Sigmoid colon (tissue), 4 donors: ENCODE measurements around the gene LINGO4.

Experiments
- POLR2A ChIP-seq, 2 donors: fragments of 450-650 bp; IDR thresholded peaks; one replicate each; pipeline ENCODE4 v1.6.1; 2016; ENCODE audit warnings: antibody characterized with exemption in 2 of 2, mild to moderate bottlenecking in 2 of 2, moderate library complexity in 2 of 2
- POLR2AphosphoS5 ChIP-seq, 4 donors: sonication (generic); formaldehyde crosslinking; IDR thresholded peaks; one replicate each; pipeline ENCODE4 v1.6.1; 2017; ENCODE audit warnings: antibody characterized with exemption in 4 of 4
- TF ChIP-seq, protein P1 (sequence below), 4 experiments: fragments of 450-650 bp in 3 of 4; fragments of 200-600 bp in 1 of 4; IDR thresholded peaks; one replicate each; pipeline ENCODE4 v1.5.1; 2016 to 2019; ENCODE audit warnings: antibody characterized with exemption in 4 of 4, mild to moderate bottlenecking in 3 of 4, moderate library complexity in 2 of 4

DNA sequence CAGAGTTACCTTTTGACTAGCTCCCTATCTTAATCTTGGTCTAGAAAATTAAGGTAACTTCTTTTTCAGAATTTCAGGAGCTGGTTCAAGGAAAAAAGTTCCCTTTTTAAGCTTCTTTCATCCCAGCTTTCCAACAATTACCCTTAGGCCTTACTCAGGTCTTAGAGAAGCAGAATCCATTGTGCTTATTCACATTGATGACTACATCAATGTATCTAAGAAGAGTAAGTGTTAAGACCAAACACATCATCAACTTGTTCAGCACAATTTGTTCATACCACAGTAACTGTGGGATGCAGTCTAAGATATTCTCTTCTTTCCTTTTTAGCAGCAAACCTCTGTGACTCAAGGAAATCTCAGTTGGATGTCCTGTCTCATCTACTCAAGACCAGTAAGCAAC is 46.0 kb downstream of the LINGO4 start:
- TF ChIP-seq, protein P1, sequence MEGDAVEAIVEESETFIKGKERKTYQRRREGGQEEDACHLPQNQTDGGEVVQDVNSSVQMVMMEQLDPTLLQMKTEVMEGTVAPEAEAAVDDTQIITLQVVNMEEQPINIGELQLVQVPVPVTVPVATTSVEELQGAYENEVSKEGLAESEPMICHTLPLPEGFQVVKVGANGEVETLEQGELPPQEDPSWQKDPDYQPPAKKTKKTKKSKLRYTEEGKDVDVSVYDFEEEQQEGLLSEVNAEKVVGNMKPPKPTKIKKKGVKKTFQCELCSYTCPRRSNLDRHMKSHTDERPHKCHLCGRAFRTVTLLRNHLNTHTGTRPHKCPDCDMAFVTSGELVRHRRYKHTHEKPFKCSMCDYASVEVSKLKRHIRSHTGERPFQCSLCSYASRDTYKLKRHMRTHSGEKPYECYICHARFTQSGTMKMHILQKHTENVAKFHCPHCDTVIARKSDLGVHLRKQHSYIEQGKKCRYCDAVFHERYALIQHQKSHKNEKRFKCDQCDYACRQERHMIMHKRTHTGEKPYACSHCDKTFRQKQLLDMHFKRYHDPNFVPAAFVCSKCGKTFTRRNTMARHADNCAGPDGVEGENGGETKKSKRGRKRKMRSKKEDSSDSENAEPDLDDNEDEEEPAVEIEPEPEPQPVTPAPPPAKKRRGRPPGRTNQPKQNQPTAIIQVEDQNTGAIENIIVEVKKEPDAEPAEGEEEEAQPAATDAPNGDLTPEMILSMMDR (IDR thresholded peaks at IDR 0.05) = no peak
- TF ChIP-seq POLR2AphosphoS5 (IDR thresholded peaks at IDR 0.05) = no peak
- TF ChIP-seq POLR2A (IDR thresholded peaks at IDR 0.05) = no peak
